ENCODE data around the gene GRK4.

The GRK4 gene

DNA sequence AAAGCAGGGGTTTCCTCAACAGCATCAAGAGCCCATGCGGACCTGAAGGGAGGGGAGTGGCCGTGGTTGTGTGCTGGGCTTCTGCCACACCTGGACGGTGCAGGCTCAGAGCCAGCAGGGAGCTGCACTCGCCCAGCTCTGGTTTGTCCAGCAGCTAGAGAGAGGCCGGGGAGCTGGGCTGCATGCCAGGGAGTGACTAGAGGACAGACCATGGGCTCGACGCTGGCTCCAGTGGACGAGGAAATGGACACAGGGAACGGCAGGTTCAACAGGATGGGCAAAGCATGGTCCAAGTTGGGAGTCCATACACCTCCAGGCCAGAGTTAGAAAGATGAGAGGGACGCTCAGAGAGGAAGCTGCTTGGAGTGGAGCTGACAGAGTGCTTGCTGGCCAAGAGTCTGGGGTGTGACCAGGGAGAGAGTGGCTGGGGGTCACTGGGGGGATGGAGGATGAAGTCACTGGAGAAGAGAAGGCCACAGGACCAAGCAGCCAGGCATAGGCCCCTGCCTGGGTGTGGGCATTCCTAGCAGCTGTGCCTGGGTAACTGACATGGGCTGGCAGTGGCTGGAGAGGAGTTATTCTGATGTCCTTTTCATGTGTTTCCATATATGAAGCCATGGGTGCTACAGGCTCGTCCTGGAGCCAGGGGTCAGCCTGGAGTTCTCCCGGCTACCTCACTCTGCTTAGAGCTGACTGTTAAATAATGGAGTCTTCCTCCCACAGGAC is 68.1 kb downstream of the GRK4 start:
- Mint-ChIP-seq H3K4me3 (no peak overlapping the region), H3K36me3 (ENCODE audit: low read depth) (no peaks in the 10 kb centered on the region), H3K4me1 (peaks cover 31% of the 10 kb centered on the region), H3K27me3 (ENCODE audit: low read depth, poor library complexity) (peaks cover 7% of the 10 kb centered on the region), H3K27ac (no peak overlapping the region), H3K9me3 (no peaks in the 10 kb centered on the region)
- TF ChIP-seq, protein P1, sequence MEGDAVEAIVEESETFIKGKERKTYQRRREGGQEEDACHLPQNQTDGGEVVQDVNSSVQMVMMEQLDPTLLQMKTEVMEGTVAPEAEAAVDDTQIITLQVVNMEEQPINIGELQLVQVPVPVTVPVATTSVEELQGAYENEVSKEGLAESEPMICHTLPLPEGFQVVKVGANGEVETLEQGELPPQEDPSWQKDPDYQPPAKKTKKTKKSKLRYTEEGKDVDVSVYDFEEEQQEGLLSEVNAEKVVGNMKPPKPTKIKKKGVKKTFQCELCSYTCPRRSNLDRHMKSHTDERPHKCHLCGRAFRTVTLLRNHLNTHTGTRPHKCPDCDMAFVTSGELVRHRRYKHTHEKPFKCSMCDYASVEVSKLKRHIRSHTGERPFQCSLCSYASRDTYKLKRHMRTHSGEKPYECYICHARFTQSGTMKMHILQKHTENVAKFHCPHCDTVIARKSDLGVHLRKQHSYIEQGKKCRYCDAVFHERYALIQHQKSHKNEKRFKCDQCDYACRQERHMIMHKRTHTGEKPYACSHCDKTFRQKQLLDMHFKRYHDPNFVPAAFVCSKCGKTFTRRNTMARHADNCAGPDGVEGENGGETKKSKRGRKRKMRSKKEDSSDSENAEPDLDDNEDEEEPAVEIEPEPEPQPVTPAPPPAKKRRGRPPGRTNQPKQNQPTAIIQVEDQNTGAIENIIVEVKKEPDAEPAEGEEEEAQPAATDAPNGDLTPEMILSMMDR (IDR thresholded peaks at IDR 0.05): no peak
- no peak for DNase-seq

DNA sequence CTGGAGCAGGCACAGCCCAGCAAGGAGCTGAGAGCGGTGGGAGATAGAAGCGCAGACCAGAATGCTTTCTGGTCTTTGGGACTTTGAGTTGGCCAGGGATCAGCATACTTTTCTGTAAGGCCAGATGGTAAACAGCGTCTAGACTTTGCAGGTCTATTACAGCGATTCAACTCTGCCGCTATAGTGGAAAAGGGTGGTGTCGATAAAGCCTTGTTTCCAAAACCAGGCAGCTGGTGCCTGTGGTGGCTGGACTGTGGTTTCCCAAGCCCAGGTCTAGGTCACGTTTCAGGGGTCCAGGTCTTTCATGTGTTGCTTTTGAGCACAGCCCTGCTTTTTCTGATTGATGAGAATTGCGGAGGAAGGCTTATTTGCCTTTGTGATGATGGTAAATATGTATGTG is 70.9 kb downstream of the GRK4 start:
- no peaks in the 10 kb centered on the region for H3K9me3 Mint-ChIP-seq
- peaks cover 24% of the 10 kb centered on the region for H3K27me3 Mint-ChIP-seq (ENCODE audit: low read depth, poor library complexity)
- TF ChIP-seq, protein P1 (IDR thresholded peaks at IDR 0.05): no peak
- H3K4me1 Mint-ChIP-seq: peaks cover 39% of the 10 kb centered on the region
- no peak overlapping the region for H3K4me3 Mint-ChIP-seq
- DNase-seq: no peak
- H3K27ac Mint-ChIP-seq: no peak overlapping the region
- H3K36me3 Mint-ChIP-seq (ENCODE audit: low read depth): no peaks in the 10 kb centered on the region

DNA sequence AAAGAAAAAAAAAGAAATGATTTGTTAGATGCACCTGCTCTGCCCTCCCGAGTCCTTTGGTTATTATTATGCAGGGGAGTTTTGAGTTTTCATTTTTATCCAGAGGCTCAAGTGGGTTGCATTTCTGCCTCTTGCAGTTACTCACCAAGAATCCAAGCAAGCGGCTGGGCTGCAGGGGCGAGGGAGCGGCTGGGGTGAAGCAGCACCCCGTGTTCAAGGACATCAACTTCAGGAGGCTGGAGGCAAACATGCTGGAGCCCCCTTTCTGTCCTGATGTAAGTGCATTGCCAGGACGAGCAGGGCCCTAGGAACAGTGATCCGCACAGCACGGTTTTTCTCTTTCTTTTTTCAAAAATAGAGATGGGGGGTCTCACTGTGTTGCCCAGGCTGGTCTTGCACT is 71.9 kb downstream of the GRK4 start:
- H3K27me3 Mint-ChIP-seq (ENCODE audit: low read depth, poor library complexity): peaks cover 24% of the 10 kb centered on the region
- no peak for DNase-seq
- no peaks in the 10 kb centered on the region for H3K9me3 Mint-ChIP-seq
- TF ChIP-seq, protein P1 (IDR thresholded peaks at IDR 0.05): no peak
- no peaks in the 10 kb centered on the region for H3K36me3 Mint-ChIP-seq (ENCODE audit: low read depth)
- no peak overlapping the region for H3K4me3 Mint-ChIP-seq
- H3K4me1 Mint-ChIP-seq: peaks cover 39% of the 10 kb centered on the region
- H3K27ac Mint-ChIP-seq: no peak overlapping the region

DNA sequence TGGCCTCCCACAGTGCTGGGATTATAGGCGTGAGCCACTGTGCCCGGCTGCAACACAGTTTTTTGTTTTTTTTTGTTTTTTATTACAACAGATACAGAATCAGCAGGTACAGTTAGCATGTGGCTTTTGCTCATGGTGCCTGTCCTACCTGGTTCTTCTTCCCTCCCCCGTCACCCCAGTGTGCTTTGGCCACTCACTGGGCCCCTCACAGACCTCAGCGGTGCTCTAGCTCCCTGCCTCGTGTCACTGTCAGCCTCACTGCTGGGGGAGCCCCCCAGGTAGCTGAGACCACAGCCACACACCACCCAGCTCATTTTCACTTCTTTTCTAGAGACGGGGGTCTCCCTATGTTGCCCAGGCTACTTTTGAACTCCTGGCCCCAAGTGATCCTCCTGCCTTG is 72.3 kb downstream of the GRK4 start:
- Mint-ChIP-seq H3K9me3 (no peaks in the 10 kb centered on the region), H3K27me3 (ENCODE audit: low read depth, poor library complexity) (peaks cover 24% of the 10 kb centered on the region), H3K4me1 (peaks cover 37% of the 10 kb centered on the region), H3K27ac (no peak overlapping the region), H3K36me3 (ENCODE audit: low read depth) (no peaks in the 10 kb centered on the region), H3K4me3 (no peak overlapping the region)
- TF ChIP-seq, protein P1 (IDR thresholded peaks at IDR 0.05): no peak
- DNase-seq: no peak

DNA sequence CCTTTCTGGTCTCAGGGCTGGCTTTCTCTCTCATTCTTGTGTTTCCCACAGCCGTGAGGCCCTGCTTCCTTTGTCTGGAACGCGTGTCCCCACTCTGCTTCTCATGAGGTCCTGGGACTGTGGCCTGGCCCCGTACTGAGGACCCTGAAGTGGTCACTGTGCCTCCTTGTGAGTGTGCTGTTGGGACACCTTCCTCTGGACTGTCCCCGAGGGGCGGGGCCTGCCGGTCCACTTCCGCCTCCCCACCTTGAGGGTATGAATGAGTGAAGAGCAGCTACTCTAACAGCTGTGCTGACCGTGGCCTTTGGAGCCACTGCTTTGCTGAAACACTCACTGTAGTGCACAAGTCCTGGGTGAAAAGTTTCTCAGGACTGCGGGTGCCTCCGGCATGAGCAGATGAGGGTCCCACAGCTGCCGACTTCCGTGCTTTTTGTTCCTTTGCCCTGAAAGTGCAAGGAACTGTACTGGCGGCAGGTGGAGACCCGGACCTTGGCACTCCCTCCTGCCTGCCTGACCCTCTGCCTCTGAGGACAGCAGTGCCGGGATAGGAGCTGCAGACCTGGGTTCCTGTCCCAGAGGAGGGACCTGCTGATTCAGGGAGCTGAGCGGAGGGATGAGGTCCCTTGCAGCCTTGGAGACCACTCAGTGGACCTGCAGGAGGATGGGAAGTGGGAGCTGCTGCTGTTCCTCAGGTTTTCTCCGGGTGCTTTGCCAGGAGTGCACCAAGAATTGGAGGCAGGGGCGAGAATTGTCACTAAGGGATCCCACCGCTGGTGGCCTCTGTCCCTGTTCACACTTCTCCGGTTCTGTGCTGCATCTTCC is 73.0 kb downstream of the GRK4 start:
- Mint-ChIP-seq H3K27me3 (ENCODE audit: low read depth, poor library complexity) (peaks cover 24% of the 10 kb centered on the region), H3K4me1 (peaks cover 31% of the 10 kb centered on the region), H3K9me3 (no peaks in the 10 kb centered on the region), H3K4me3 (no peak overlapping the region), H3K27ac (no peak overlapping the region), H3K36me3 (ENCODE audit: low read depth) (no peaks in the 10 kb centered on the region)
- TF ChIP-seq, protein P1 (IDR thresholded peaks at IDR 0.05): no peak
- DNase-seq: no peak
